Left ventricle myocardium inferior (tissue), 1 donor: ENCODE data around the gene KIAA1755. TPM values are rescaled to one million over a fixed set of nuclear protein-coding genes. Genes with fewer than 3 reads are reported as not detected.
A peak's percentile ranks its signal among the peaks of the same experiment; 100 is the strongest.
"Not testable (repeated sequence)": the region's sequence is repeated elsewhere in the genome, so short reads cannot be mapped to it uniquely, and the experiment has no call there.

Experiments
- DNase-seq: peaks from one replicate; pipeline ENCODE4 v3.0.0-alpha.2; 2020
- H3K27ac ChIP-seq: fragments of 200-600 bp; replicated peaks from 2 replicates; pipeline ENCODE4 v1.8.0; 2021
- H3K27me3 ChIP-seq: fragments of 200-600 bp; 2 replicates; pipeline ENCODE4 v1.8.0; 2021; ENCODE audit warnings: low read depth
- H3K36me3 ChIP-seq: fragments of 200-600 bp; 2 replicates; pipeline ENCODE4 v1.8.0; 2021
- H3K4me1 ChIP-seq: fragments of 200-600 bp; 2 replicates; pipeline ENCODE4 v1.8.0; 2021
- H3K4me3 ChIP-seq: fragments of 200-600 bp; 2 replicates; pipeline ENCODE4 v1.8.0; 2021; ENCODE audit warnings: mild to moderate bottlenecking, moderate library complexity
- H3K9me3 ChIP-seq: fragments of 200-600 bp; replicated peaks from 2 replicates; pipeline ENCODE4 v1.8.0; 2021
- intact Hi-C: fragments of 100-400 bp; cut with micrococcal nuclease; formaldehyde crosslinking; loops from one replicate; pipeline ENCODE4 v1.11.0; 2022
- total RNA-seq: library from RNA; stranded (reverse); fragmentation: NEBNext Ultra II Directional; extraction: Animal tissue kit (Norgen Biotek cat#: 25700); gene quantifications from one replicate; pipeline ENCODE4 v1.2.1, GENCODE V29; 2021
- TF ChIP-seq, protein P1 (sequence below): fragments of 200-600 bp; IDR thresholded peaks from 2 replicates; pipeline ENCODE4 v1.8.0; 2021; ENCODE audit warnings: antibody characterized with exemption, mild to moderate bottlenecking, borderline replicate concordance
- donor health status: DM: no; HTN: yes; CAD: no; lungs with severe emphysema.

The KIAA1755 gene
- total RNA-seq, 1 donor from 2014 or later = 7.1 TPM

DNA sequence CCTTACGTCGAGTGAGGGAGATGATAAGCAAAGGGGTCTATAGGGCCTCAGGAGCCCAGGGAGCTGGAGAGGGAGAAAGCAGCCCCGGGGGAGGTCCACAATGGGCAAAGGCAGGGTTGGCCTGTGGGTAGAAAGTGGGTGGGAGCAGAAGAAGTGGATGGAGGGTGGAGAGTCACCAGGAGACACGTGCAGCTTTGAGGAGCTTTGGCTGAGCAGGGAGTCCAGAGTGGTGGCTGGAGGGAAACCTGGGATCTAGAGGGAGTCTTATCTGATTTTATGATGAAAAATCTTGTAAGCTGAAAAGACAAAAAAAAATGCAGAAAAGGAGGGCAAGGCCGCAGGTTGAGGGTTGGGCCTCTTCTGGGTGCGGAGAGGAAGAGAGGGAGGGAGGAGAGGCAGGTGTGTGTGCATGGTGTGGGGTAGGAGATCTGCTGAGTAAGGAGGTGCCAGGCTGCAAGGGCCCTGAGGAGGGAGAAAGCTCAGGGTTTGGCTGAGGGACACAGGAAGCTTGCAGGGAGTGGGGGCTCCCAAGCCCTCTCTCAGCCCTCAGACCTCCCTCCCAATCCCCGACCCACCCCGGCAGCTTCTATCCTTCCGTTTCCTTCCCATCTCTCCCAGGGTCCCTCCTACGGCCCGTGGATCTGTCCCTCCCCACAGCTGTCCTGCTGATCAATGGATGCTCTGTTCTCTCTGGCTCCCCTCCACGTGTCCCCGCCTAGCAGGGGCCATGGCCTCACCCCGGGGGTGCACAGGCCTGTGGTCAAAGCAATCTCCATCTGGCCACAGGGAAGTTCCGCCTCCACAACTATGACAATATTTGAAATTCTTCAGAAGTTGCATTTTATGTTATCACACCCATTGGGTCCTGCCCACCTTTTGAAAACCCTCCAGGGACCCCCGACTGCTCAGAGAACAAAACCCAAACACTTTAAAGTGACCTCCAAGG, 26.3 kb upstream of the KIAA1755 start:
- TF ChIP-seq, protein P1, sequence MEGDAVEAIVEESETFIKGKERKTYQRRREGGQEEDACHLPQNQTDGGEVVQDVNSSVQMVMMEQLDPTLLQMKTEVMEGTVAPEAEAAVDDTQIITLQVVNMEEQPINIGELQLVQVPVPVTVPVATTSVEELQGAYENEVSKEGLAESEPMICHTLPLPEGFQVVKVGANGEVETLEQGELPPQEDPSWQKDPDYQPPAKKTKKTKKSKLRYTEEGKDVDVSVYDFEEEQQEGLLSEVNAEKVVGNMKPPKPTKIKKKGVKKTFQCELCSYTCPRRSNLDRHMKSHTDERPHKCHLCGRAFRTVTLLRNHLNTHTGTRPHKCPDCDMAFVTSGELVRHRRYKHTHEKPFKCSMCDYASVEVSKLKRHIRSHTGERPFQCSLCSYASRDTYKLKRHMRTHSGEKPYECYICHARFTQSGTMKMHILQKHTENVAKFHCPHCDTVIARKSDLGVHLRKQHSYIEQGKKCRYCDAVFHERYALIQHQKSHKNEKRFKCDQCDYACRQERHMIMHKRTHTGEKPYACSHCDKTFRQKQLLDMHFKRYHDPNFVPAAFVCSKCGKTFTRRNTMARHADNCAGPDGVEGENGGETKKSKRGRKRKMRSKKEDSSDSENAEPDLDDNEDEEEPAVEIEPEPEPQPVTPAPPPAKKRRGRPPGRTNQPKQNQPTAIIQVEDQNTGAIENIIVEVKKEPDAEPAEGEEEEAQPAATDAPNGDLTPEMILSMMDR = no peak
- H3K9me3 ChIP-seq = no peaks in the 10 kb centered on the region
- no peaks in the 10 kb centered on the region for H3K4me1 ChIP-seq
- H3K36me3 ChIP-seq = no peaks in the 10 kb centered on the region
- H3K4me3 ChIP-seq = no peak overlapping the region
- H3K27ac ChIP-seq = peak overlapping the region; percentile 48
- DNase-seq = peak; percentile 59
- H3K27me3 ChIP-seq = peaks cover 11% of the 10 kb centered on the region
- intact Hi-C loops = no loop called here

DNA sequence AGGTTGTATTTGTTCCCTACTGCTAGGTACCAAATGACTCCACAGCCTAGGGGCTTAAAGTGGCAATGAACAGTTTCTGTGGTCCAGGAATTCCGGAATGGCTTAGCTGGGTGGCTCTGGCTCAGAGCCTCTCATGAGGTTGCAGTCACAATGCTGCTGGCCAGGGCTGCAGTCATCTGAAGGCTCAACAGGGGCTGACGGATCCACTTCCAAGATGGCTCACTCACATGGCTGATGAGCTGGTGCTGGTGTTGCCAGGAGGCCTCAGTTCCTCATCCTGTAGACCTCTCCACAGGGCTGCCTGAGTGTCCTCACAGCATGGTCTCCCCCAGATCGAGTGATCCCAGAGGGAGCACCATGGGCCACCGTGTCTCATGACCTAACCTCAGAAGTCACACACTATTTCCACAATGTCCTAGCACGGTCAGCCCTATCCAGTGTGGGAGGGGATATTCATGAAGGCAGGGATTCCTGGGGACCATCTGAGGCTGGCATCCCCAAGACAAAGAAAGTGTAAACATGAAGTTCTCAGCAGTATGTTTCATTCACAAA, 24.4 kb upstream of the KIAA1755 start:
- Histone ChIP-seq H3K27ac (no peak overlapping the region), H3K36me3 (no peaks in the 10 kb centered on the region), H3K27me3 (no peaks in the 10 kb centered on the region), H3K9me3 (no peaks in the 10 kb centered on the region), H3K4me3 (no peak overlapping the region), H3K4me1 (no peaks in the 10 kb centered on the region)
- intact Hi-C loops = no loop called here
- no peak for DNase-seq
- TF ChIP-seq, protein P1 = no peak

DNA sequence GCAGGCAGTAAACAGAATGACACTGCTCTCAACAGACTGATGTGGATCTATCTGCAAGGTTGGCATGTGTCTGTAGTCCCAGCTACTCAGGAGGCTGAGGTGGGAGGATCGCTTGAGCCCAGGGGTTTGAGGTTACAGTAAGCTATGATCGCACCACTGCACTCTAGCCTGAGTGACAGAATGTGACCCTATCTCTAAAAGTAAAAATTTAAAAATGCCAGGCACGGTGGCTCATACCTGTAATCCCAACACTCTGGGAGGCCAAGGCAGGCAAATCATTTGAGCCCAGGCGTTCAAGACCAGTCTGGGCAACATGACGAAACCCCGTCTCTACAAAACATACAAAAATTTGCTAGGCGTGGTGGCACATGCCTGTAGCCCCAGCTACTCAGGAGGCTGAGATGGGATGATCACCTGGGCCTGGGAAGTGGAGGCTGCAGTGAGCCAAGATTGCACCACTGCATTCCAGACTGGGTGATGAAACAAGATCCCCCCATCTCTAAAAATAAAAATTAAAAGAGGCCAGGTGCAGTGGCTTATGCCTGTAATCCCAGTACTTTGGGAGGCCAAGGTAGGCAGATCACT, 23.6 kb upstream of the KIAA1755 start:
- H3K4me3 ChIP-seq, DNase-seq, H3K9me3 ChIP-seq, H3K36me3 ChIP-seq, H3K27ac ChIP-seq, H3K4me1 ChIP-seq, intact Hi-C loops, H3K27me3 ChIP-seq: not testable (repeated sequence)

DNA sequence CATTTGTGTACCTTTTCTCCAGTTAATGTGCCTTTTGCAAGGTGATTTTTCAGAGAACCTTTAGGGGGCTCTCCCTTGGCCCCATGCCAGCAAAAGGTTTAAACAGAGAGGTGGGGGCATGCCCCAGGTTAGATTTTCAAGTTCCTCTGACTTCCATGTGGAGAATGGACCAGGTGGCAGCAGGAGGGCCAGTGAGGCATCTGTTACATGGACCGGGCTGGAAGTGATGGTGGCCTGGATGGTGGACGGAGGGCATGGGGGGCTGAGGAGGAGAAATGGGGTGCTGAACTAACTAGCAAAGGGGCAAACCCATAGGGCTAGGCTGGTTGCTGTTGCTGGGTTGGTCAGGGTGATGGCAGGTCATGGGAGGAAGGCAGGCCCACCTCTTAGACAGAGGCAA, 22.7 kb upstream of the KIAA1755 start:
- Histone ChIP-seq H3K9me3 (no peaks in the 10 kb centered on the region), H3K36me3 (no peaks in the 10 kb centered on the region), H3K4me3 (no peak overlapping the region), H3K27me3 (no peaks in the 10 kb centered on the region), H3K4me1 (no peaks in the 10 kb centered on the region), H3K27ac (no peak overlapping the region)
- intact Hi-C loops = no loop called here
- DNase-seq = no peak
- TF ChIP-seq, protein P1 = no peak

DNA sequence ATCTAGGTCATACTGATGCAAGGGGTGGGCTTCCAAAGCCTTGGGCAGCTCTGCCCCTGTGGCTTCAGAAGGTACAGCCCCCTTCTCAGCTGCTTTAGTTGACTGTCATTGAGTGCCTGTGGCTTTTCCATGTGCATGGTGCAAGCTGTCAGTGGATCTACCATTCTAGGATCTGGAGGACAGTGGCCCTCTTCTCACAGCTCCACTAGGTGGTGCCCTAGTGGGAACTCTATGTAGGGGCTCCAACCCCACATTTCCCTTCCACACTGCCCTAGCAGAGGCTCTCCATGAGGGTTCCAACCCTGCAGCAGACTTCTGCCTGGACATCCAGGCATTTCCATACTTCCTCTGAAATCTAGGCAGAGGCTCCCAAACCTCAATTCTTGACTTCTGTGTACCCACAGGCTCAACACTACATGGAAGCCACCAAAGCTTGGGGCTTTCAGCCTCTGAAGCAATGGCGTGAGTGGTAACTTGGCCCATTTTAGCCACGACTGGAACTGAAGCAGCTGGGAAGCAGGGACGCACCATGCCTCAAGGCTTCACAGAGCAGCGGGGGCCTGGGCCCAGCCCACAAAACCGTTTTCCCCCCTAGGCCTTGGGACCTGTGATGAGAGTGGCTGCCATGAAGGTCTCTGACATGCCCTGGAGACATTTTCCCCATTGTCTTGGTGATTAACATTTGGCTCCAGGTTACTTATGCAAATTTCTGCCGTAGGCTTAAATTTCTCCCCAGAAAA, 20.8 kb upstream of the KIAA1755 start:
- H3K4me1 ChIP-seq, H3K9me3 ChIP-seq, intact Hi-C loops, H3K27me3 ChIP-seq, H3K27ac ChIP-seq, DNase-seq, H3K4me3 ChIP-seq, H3K36me3 ChIP-seq: not testable (repeated sequence)

DNA sequence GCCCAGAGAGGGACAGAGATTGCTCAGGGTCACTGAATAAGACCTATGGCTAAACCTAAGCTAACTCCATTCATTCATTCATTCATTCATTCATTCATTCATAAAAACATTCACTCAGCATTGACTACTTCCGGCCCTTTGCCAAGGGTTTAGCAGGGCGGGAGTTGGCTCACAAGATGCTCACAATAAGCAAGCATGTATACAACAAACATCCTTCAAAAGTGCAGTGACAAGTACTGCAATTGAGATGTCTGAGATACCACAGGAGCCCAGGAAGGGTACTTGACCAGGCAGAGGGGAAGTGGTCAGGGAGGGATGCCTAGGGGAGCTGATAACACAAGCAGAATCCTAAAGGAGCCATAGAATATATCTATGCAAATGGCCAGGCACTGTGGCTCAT, 18.2 kb upstream of the KIAA1755 start:
- H3K4me3 ChIP-seq = no peak overlapping the region

More for the DNA sequence above, 18.2 kb upstream of the KIAA1755 start:
- Histone ChIP-seq H3K36me3 (no peaks in the 10 kb centered on the region), H3K9me3 (peaks cover 10% of the 10 kb centered on the region), H3K27me3 (no peaks in the 10 kb centered on the region), H3K4me1 (no peaks in the 10 kb centered on the region), H3K27ac (no peak overlapping the region)
- intact Hi-C loops = no loop called here
- DNase-seq = no peak
- TF ChIP-seq, protein P1 = no peak
